Epithelial cell of proximal tubule (primary cell): Measurements from ENCODE around the gene DYNC2LI1. TPM values are rescaled to one million over a fixed set of nuclear protein-coding genes. Genes with fewer than 3 reads are reported as not detected.
A peak's percentile ranks its signal among the peaks of the same experiment; 100 is the strongest.

Experiments
- DNase-seq: peaks from one replicate; pipeline ENCODE4 v3.0.0-alpha.2; 2011; ENCODE audit warnings: low read depth
- H3K4me3 ChIP-seq: 2 replicates; pipeline ENCODE4 v1.5.1; 2011; ENCODE audit warnings: low read depth, mild to moderate bottlenecking, low read length
- total RNA-seq: library from RNA; depleted of rRNA; stranded (reverse); fragments of >200 nt; gene quantifications from 2 replicates; pipeline ENCODE4 v1.2.3, GENCODE V29; 2015
- TF ChIP-seq, protein P1 (sequence below): conservative IDR thresholded peaks from 2 replicates; pipeline ENCODE4 v1.5.1; 2012; ENCODE audit warnings: low read depth, mild to moderate bottlenecking, low read length

The DYNC2LI1 gene
- total RNA-seq, 1 donor from 2014 or later, result 37.0 TPM

GRCh38 chr2:43823751-43824150 is 49.9 kb downstream of the DYNC2LI1 start:
- no peak for DNase-seq
- no peak overlapping the region for H3K4me3 ChIP-seq
- TF ChIP-seq, protein P1, sequence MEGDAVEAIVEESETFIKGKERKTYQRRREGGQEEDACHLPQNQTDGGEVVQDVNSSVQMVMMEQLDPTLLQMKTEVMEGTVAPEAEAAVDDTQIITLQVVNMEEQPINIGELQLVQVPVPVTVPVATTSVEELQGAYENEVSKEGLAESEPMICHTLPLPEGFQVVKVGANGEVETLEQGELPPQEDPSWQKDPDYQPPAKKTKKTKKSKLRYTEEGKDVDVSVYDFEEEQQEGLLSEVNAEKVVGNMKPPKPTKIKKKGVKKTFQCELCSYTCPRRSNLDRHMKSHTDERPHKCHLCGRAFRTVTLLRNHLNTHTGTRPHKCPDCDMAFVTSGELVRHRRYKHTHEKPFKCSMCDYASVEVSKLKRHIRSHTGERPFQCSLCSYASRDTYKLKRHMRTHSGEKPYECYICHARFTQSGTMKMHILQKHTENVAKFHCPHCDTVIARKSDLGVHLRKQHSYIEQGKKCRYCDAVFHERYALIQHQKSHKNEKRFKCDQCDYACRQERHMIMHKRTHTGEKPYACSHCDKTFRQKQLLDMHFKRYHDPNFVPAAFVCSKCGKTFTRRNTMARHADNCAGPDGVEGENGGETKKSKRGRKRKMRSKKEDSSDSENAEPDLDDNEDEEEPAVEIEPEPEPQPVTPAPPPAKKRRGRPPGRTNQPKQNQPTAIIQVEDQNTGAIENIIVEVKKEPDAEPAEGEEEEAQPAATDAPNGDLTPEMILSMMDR, result no peak

GRCh38 chr2:43824512-43824911 is 50.7 kb downstream of the DYNC2LI1 start:
- TF ChIP-seq, protein P1, result no peak
- no peak overlapping the region for H3K4me3 ChIP-seq
- DNase-seq, result no peak

- no peak for DNase-seq
- no peak overlapping the region for H3K4me3 ChIP-seq
- TF ChIP-seq, protein P1, result no peak
Measured at GRCh38 chr2:43824951-43825493, 51.2 kb downstream of the DYNC2LI1 start.

DNA sequence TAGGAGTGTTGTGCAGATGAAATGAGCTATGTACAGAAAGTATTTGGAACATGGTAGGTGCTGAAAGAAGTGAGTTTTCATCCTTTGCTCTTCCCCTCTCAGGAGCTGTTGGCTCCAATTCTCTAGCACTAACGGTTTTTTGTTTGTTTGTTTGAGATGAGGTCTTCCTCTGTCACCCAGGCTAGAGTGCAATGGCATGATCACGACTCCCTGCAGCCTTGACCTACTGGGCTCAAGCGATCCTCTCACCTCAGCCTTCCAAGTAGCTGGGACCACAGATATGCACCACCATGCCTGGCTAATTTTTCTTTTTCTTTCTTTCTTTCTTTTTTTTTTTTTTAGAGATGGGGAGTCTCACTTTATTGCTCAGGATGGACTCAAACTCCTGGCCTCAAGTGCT is 52.0 kb downstream of the DYNC2LI1 start:
- H3K4me3 ChIP-seq, result no peak overlapping the region
- DNase-seq, result no peak
- TF ChIP-seq, protein P1, result no peak

DNA sequence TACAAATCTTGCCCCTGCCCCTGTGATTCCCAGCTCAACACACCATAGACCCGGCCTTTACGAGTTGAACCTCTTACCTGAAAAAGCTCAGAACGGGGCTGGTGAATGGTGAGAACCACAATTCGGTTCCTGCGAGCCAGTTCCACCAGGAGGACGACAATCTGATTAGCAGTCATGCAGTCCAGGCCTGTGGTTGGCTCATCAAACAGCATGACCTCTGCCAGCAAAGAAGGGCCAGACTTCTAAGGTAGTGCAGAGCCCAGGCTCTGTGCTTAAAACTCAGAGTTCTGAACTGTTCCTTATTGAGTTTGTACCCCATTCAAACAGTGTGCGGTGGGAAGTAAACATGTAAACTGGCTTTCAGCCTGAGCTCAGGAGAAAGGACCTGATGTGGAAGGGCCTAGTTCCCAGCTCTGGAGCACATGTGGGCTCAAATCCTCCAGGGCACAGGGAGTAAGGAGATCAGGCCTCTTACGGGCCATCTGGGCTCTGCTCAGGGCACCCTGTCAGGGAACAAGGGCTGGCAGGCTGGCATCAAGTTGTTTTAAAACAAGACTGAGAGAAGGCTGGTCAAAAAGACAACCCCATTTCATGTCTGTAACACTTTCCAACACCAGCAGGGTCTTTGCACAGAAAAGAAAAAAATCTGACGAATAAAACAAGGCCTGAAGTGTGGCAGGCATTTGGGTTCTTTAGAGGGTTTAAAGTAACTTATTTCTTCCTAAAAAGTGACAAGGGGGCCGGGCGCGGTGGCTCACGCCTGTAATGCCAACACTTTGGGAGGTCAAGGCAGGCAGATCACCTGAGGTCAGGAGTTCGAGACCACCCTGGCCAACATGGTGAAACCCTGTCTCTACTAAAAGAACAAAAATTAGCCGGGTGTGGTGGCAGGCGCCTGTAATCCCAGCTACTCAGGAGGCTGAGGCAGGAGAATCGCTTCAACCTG is 52.7 kb downstream of the DYNC2LI1 start:
- no peak for DNase-seq
- TF ChIP-seq, protein P1, result no peak
- H3K4me3 ChIP-seq, result no peak overlapping the region

DNA sequence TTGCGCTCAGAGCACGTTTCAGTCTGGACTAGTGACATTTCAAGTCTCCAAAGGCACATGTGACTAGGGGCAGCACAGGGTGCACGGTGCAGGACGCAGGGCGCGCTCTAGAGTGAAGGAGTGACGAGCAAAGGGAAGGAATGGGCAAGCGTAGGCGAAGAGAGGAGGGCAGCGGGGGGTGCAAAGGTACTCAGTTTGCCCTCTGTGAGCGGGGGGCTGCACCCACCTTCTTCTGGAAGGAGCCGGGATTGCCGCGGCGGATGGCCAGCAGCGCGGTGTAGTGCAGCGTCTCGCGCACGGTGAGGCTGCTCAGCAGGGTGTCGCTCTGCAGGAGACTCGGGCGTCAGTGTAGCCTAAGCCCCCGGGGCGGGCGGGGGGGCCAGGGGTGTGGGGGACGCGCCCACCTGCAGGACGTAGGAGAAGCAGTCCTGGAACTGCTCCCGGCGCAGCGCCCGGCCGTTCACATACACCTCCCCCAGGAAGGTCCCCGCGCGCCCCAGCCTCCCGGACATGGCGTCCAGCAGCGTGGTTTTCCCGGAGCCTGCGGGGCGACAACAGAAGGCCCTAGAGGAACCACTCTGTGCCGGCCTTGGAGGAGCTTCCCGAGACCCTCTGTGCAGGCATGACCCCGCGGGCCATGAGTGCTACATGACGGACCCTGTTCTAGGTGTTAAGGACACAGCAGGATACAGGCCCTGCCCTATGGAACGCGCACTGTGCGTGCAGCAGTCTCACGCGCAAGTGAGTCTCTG is 57.9 kb downstream of the DYNC2LI1 start:
- no peak for DNase-seq
- TF ChIP-seq, protein P1, result no peak
- H3K4me3 ChIP-seq, result peak overlapping the region; percentile 41
